AG08396 (cell line): ENCODE results near the gene TEX28.
"Not testable (repeated sequence)": the region's sequence is repeated elsewhere in the genome, so short reads cannot be mapped to it uniquely, and the experiment has no call there.

Source experiments
- DNase-seq: peaks from one replicate; pipeline ENCODE4 v3.0.0; 2012; ENCODE audit warnings: low spot score, mixed read lengths

The TEX28 gene

DNA sequence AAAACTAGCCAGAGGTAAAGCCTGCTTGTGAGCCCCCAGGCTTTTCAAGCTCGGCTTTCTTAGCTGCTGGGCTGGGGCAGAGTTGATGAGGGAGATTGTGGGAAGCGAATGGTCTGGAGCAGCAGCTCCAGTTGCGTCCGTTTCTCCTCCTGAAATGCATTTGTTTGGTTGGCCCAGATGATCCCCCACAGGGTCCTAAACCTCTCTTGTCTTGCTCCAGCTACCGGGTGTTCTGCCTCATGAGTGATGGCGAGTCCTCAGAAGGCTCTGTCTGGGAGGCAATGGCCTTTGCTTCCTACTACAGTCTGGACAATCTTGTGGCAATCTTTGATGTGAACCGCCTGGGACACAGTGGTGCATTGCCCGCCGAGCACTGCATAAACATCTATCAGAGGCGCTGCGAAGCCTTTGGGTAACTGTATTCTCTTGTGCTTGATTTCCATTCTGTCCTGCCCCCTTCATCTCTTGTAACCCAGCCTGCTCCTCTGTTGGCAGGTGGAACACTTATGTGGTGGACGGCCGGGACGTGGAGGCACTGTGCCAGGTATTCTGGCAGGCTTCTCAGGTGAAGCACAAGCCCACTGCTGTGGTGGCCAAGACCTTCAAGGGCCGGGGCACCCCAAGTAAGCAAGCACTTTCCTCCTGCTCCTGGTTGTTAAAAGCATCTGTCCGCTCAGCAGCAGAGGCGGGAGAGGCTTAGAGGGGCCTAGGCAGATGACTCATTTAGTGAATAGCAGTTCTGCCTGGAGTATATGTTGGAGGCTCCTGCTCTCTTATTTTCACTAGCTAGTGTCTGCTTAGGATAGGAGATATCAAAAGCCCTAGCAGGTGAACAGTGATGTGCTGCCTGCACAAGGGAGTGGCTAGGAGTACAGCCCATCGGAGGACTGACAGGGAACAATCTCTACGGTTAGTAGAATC lies 16.0 kb upstream of the TEX28 start:
- DNase-seq: no peak

DNA sequence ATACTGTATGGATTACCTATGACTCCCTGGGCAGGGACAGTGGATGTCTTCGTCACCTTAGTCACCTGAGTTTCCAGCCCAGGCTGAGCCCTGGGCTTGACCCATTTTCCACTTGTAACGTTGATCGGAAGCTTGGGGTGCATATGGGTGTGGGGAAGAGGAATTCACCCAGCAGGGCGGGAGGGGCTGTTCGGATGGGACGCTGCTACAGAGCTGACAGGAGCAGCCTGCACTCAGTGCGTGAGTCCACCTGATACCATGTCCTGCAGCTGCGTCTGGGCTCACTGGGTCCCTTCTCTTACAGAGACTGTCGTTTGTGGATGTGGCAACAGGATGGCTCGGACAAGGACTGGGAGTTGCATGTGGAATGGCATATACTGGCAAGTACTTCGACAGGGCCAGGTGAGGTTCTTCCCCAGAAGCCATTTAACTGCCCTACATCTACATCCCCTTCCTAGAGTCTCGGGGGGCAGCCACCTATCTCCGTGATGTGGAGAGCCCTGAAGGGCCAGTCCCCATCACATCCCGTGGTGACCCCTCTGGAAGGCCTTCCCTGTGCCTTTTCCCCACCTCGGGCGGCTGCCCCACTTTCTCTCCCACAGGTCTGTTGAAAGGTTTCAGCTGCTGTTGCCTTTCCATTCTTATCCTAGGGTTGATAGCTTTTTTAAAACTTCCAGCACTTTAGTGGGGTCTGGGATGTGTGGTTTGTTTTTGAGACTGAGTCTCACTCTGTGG lies 14.3 kb upstream of the TEX28 start:
- DNase-seq: no peak

DNA sequence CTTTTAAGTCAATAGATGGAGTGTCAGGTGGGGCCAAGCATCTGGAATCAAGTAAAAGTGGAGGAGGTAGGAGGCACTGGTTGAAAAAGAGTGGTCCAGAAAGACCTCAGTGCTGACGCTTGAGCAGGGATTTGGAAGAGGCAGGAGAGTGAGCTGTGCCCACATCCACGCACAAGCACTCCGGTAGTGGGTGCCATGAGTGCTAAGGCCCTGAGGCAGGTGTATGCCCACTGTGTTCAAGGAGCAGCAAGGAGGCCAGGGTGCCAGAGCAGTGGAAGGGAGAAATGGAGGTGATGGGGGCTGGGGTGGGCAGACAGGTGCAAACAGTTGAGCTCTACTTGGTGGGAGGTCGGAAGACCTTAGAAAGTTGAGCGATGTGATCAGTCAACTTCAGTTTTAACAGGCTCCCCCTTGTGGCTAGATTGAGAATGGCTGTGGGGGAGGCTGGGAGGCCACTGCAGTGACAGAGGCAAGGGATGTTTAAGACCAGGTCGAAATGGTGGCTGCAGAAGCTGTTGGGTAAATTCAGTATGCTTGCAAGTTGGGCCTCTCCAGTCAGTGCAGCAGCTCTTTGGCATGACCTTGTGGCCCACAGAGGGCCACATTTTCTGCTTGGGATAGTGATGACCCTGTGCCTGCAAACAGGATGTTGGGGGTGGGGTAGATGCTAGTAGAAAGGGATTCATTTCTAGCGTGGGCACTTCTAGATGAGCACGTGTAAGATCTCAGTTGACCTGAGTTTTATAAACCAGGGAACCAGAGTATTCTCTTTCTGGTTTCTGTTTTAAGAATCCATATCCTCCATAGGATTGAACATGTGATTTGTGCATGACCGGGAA lies 13.4 kb upstream of the TEX28 start:
- peak; percentile 35 for DNase-seq

DNA sequence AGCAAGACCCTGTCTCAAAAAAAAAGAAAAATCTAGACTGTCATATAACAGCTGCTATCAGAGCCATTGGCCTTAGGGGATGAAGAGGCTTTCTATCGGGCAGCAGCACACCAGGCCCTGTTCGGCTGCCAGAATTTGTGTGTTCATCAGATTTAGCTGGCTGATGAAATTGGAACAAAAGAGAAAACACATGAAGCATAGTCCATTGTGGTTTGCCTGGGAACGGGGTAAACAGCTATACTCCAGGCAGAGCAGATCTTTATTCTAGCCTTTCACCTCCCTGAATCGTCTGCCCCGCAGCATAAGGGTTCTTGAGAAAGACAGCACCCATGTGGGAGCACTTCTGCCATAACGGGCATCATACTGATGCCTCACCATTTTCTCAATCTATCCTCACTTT lies 12.3 kb upstream of the TEX28 start:
- DNase-seq: no peak

DNA sequence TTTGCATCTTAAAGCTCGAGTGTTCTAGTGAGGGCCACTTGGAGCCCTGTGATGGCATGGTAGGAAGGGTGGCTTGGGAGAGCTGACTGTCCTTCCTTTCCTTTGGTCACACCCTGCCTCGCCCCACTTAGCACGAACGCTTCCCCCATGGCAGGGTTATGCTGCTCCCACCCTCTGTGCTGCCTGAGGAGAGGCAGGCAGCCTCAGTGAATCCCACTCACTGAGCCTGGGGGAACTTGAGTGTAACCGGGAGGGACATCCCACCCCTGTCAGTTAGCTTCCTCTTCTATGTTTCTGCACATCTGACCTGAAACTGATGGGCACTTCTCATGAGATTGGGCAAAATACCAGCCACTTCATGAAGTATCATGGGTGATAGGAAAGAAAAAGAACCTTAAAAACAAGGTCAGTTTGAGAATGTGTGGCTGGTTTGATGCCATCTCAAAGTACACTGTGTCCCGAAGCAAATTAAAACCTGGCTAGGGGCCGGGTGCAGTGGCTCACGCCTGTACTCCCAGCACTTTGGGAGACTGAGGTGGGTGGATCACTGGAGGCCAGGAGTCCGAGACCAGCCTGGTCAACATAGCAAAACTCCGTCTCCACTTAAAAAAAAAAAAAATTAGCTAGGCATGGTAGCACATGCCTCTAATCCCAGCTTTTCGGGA lies 10.7 kb upstream of the TEX28 start:
- no peak for DNase-seq

DNA sequence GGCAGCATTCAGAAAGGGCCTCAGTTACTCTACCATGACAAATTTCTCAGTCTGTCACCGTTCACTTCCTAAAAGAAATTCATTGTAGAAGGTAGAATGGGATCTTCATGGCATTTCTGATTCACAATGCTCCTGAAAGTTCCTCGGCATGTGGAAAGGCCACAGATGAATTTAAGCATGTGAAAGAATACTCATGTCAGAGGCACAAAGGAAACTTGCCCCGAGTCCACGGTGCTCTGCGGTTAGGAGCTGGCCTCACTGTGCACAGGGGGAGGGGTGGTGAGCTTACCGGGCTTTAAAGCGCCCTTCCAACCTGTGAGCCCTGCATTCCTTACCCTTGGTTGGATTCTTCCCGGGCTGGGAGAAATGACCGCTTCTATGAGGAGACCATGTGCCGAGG lies 9.9 kb upstream of the TEX28 start:
- no peak for DNase-seq

DNA sequence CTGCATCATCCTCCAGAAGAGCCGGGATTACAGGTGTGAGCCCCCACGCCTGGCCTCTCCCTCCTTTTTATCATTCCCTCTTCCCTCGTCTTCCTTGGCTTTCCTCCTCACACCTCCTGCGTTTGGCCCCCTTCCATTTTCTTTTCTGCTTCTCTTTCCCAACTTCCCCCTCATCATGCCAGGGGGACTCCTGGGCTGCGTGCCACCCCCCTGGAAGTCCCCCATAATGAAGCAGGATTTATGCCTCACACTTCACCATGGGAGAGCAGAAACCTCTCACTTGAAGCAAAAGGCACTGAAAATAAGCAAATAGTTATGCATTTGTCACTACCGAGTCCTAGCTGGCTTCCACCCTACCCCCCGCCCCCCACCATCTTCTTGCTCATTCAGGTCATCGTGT lies 8.6 kb upstream of the TEX28 start:
- no peak for DNase-seq

DNA sequence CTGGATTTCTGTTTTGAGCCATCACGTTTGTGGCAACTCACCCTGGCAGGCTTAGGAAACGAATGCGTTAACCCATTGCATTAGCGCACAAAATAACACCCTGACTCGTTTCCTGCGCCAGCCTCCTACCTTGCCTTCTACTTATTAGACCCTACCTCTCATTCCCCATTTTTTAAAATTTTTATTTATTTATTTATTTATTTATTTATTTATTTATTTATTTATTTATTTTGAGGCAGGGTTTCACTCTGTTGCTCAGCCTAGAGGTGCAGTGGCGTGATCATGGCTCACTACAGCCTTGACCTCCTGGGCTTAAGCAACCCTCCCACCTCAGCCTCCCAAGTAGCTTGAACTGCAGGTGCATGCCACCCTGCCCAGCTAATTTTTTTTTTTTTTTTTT lies 8.1 kb upstream of the TEX28 start:
- DNase-seq: not testable (repeated sequence)

DNA sequence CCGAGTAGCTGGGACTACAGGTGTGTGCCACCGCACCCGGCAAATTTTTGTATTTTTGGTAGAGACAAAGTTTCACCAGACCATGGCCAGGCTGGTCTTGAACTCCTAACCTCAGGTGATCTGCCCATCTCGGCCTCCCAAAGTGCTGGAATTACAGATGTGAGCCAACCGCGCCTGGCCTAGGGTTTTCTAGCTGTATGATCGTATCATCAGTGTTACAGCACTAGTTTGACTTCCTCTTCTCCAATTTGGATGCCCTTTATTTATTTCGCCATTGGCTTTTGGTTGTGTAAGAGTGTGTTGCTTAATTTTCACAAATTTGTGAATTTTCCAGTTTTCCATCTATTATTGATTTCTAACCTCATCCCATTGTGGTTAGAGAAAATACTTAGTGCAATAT lies 5.9 kb upstream of the TEX28 start:
- DNase-seq: no peak

DNA sequence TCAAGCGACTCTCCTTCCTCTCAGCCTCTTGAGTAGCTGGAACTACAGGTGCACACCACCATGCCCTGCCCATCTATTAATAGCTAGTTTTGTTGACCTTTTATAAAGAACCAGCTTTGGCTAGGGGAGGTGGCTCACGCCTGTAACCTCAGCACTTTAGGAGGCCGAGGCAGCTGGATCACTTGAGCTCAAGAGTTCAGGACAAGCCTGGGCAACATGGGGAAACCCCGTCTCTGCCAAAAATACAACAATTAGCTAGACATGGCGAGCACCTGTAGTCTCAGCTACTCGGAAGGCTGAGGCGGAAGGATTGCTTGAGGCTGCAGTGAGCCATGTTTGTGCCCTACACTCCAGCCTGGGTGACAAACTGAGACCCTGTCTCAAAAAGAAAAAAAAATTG lies 3.4 kb upstream of the TEX28 start:
- DNase-seq: no peak

DNA sequence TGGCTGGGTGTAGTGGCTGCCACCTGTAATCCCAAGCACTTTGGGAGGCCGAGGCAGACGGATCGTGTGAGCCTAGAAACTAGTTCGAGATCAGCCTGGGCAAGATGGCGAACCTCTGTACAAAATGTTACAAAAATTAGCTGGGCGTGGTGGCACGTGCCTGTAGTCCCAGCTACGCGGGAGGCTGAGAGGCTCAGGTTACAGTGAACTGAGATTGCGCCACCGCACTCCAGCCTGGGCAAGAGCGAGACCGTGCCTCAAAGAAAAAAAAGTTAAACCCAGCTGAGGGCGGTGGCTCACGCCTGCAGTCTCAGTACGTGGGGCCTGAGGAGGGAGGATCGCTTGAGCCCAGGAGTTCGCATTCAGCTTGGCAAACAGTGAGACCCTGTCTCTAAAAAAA lies 1.8 kb upstream of the TEX28 start:
- no peak for DNase-seq

DNA sequence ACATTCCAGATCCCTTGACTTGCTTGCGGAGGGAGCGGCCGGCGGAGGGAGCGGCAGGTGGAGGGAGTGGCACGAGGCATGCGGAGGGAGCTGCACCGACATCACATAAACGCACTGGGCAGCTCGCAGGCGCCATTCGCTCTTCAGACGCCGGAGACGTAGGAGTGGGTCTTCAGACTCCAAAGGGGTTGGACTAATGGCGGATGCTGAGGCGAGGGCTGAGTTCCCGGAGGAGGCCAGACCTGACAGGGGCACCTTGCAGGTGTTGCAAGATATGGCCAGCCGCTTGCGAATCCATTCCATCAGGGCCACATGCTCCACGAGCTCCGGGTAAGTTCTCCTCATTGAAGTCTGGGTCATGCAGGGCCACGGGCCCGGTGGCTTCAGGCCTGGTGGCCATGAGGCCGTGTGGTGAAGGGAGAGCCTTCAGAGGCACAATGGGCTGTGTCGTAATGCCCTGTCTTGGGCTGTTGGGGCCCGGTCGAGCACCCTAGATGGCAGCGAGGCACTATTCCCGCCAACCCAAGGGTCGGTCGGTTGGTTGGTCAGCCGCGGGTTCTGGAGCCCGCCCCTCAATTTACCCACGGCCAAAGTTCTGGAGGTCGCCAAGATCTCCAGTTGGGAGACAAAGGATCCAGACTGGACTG lies 863 bp upstream of the TEX28 start, which contains the start of gene TKTL1:
TKTL1 (plus strand) TSS at position 132 of the 647 bp plus-strand sequence; CDS start at position 197, 65 bp downstream.
- DNase-seq: no peak

DNA sequence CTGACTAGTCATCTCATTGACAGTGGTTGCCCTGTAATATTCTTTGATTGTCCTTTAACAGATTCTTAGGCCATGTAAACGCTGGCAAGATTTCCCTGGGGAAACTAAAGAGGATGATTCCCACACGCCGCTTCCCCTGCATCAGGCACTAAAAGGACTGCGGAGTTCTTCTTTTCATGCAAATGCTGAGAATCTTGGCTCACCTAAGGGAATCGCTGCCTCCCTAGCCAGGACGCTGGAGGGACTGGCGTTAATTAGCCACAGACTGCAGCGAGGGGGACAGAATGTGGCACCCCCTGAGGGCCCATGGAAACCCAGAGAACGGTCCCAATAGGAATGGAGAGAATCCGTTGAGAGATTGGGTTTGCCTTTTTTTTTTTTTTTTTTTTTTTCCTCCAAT lies 8.5 kb downstream of the TEX28 start:
- DNase-seq: not testable (repeated sequence)

DNA sequence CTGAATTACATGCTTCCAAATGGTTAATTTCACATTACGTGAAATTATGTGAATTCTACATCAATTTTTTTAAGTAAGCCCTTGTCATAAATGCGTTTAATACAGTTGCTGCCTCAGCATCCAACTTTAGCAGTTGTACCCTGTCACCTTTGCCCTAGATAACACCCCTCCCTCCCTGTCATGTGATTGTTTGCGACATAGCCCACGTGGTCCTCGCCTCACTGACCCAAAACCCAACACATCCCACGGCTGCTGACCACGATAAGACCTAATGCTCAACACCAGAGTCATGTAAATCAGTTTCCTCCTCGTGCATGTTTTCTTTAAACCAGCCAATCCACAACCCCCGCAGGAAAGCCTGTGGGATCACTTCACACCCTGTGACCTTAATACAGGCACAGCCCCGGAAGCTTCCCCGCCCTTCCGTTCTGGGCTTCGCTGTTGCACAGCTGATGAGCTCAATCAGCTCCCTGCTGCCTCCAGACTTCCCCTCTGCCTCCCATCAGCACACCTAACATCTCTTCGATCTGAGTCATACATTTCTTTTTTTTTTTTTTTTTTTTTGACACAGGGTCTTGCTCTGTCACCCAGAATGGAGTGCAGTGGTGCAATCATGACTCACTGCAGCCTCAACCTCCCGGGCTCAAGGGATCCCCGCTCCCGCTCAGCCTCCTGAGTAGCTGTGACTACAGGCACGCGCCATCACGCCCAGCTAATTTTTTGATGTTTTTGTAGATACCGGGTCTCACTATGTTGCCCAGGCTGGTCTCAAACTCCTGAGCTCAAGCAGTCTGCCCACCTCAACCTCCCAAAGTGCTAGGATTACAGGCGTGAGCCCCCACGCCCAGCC lies 10.2 kb downstream of the TEX28 start:
- DNase-seq: not testable (repeated sequence)

DNA sequence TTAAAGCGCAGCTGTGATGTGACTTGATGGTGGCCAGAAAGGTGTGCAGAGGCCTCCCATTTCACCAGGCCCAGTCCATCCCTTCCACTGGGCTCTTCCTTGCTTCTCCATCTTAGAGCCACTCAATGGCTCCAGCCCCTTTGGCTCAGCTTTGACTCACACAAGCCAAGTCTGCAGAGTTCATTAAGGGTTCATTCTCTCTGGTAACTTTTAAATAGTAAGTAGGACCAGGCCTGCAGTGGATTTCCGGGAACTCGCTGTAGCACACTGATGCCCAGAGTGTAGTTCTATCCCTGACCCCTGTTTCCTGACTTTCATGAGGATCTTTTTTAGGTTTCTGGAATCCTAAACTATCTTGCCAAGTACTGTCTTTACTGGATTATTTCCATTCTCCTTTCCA lies 25.7 kb downstream of the TEX28 start:
- DNase-seq: not testable (repeated sequence)

DNA sequence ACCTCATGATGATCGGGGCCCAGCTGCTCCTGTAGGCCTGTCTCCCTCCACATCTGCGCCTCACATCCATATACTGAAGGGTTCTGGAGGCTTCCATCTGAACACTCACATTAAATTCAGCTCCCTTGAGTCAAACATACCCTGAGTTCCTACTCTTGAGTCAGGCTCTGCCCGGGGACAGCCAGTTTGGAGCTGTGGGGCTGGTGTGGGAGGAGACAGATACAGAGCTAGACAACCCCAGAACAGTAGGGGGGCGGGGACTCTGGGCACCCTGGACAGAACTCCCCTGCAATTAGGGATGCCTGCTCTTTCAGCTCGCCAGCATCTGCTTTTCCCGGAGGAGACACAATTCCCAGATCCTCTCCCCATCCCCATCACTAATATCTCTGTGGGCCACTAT lies 31.9 kb downstream of the TEX28 start:
- DNase-seq: not testable (repeated sequence)

DNA sequence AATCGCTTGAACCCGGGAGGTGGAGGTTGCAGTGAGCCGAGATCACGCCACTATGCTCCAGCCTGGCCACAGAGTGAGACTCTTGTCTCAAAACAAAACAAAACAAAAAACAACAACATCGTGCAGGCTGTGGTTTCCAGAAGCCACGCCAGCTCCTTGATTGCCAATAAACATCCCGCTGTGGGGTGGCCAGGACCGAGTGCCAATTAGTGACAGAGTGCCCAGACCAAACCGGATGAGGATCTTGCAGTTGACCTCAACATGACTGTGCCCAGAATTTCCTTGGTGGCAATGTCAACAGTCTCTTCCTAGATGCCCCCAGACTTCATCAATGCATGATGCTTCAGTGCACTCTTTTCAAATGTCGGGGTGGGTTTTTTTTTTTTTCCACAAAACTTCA lies 36.2 kb downstream of the TEX28 start:
- DNase-seq: not testable (repeated sequence)

DNA sequence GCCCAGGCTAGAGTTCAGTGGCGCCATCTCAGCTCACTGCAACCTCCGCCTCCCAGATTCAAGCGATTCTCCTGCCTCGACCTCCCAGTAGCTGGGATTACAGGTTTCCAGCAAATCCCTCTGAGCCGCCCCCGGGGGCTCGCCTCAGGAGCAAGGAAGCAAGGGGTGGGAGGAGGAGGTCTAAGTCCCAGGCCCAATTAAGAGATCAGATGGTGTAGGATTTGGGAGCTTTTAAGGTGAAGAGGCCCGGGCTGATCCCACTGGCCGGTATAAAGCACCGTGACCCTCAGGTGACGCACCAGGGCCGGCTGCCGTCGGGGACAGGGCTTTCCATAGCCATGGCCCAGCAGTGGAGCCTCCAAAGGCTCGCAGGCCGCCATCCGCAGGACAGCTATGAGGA lies 37.6 kb downstream of the TEX28 start, which contains the start of gene OPN1MW3:
OPN1MW3 (plus strand) TSS at position 301 of the 400 bp plus-strand sequence; CDS start at position 339, 38 bp downstream.
- not testable (repeated sequence) for DNase-seq

DNA sequence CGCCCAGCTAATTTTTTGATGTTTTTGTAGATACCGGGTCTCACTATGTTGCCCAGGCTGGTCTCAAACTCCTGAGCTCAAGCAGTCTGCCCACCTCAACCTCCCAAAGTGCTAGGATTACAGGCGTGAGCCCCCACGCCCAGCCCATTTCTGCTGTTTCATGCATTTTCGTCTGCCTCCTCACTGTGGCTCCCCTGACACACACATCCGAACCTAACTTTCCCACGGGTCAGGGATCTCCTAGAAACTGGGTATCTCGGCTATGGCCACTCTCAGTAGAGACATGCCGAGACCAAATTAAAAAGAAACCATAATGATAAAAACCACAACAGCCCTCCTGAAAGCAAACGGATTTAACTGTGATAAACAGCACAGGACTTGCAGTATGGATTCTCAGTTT lies 46.8 kb downstream of the TEX28 start:
- not testable (repeated sequence) for DNase-seq
